H1 (cell line): ENCODE results near the gene DET1. TPM values are rescaled to one million over a fixed set of nuclear protein-coding genes. Genes with fewer than 3 reads are reported as not detected.
"Not testable (repeated sequence)": the region's sequence is repeated elsewhere in the genome, so short reads cannot be mapped to it uniquely, and the experiment has no call there.

Experiments used
- CTCF ChIA-PET: fragments of 300-600 bp; sonication (Branson Sonifier 250); formaldehyde crosslinking; loops from one replicate; lab custom pipeline; 2021; ENCODE audit not compliant: partially characterized antibody; lab: Charles Lee
- POLR2A ChIA-PET: fragments of 300-600 bp; sonication (Branson Sonifier 250); formaldehyde crosslinking; loops from one replicate; lab custom pipeline; 2021; ENCODE audit warnings: inconsistent platforms; ENCODE audit not compliant: partially characterized antibody; lab: Charles Lee
- DNase-seq, 2 experiments: peaks; one replicate each; pipeline versions ENCODE4 v3.0.0 to v3.0.0-alpha.2; 2010 to 2022; ENCODE audit warnings: low spot score in 2 of 2, low read depth in 1 of 2, mixed read lengths in 1 of 2
- FAIRE-seq: peaks from 2 replicates; lab custom pipeline; 2011; peaks lifted over from hg19 to GRCh38; lab: Jason Lieb, UNC
- H2AFZ ChIP-seq: 2 replicates; pipeline ENCODE4 v1.8.1; 2012; ENCODE audit warnings: low read length, inconsistent platforms
- H2AK5ac ChIP-seq: 2 replicates; pipeline ENCODE4 v1.6.1; 2013; ENCODE audit warnings: low read depth, low read length
- H2BK120ac ChIP-seq: replicated peaks from 2 replicates; pipeline ENCODE3; 2013; ENCODE audit warnings: low read depth, low read length, inconsistent platforms
- H2BK12ac ChIP-seq: 2 replicates; pipeline ENCODE4 v1.6.1; 2013; ENCODE audit warnings: low read depth, low read length
- H2BK15ac ChIP-seq: 2 replicates; pipeline ENCODE4 v1.6.1; 2013; ENCODE audit warnings: low read length
- H2BK20ac ChIP-seq: 2 replicates; pipeline ENCODE4 v1.6.1; 2013; ENCODE audit warnings: low read length
- H2BK5ac ChIP-seq: 2 replicates; pipeline ENCODE4 v1.6.1; 2013; ENCODE audit warnings: low read depth, low read length
- H3K14ac ChIP-seq: 2 replicates; pipeline ENCODE4 v1.6.1; 2013; ENCODE audit warnings: inconsistent platforms; ENCODE audit not compliant: insufficient read length
- H3K18ac ChIP-seq: 2 replicates; pipeline ENCODE4 v1.6.1; 2013; ENCODE audit warnings: low read length; ENCODE audit errors: extremely low read depth
- H3K23ac ChIP-seq: 2 replicates; pipeline ENCODE4 v1.6.1; 2013; ENCODE audit warnings: inconsistent platforms; ENCODE audit not compliant: insufficient read length
- H3K23me2 ChIP-seq: 2 replicates; pipeline ENCODE4 v1.6.1; 2013; ENCODE audit warnings: low read depth, low read length
- H3K27ac ChIP-seq: 2 replicates; pipeline ENCODE4 v1.6.1; 2011; ENCODE audit warnings: low read depth, low read length, inconsistent platforms
- H3K27me3 ChIP-seq, 4 experiments: replicated peaks in 1 of 4; 1 replicate in 1 of 4; 2 replicates in 3 of 4; pipeline versions ENCODE4 v1.6.1 to v1.8.1; 2011 to 2013; ENCODE audit warnings: low read length in 3 of 4, mild to moderate bottlenecking in 3 of 4, inconsistent platforms in 2 of 4, mixed read lengths in 2 of 4, moderate library complexity in 1 of 4; ENCODE audit not compliant: control insufficient read depth in 3 of 4, insufficient read depth in 3 of 4; ENCODE audit errors: extremely low read depth in 1 of 4
- H3K36me3 ChIP-seq, 4 experiments: 2 replicates each; pipeline versions ENCODE4 v1.6.1 to v1.8.1; 2011 to 2013; ENCODE audit warnings: mild to moderate bottlenecking in 4 of 4, low read length in 3 of 4, moderate library complexity in 2 of 4, control low read depth in 1 of 4, inconsistent platforms in 1 of 4; ENCODE audit not compliant: insufficient read depth in 4 of 4, control insufficient read depth in 2 of 4
- H3K4ac ChIP-seq: replicated peaks from 2 replicates; pipeline ENCODE3; 2013; ENCODE audit warnings: low read length, low read depth, mixed read lengths, inconsistent platforms; ENCODE audit not compliant: insufficient read length
- H3K4me1 ChIP-seq, 4 experiments: replicated peaks in 1 of 4; 1 replicate in 1 of 4; 2 replicates in 3 of 4; pipeline versions ENCODE4 v1.6.1 to v1.8.1; 2011 to 2013; ENCODE audit warnings: low read length in 3 of 4, inconsistent platforms in 2 of 4, mixed read lengths in 1 of 4; ENCODE audit not compliant: insufficient read depth in 4 of 4, control insufficient read depth in 3 of 4
- H3K4me2 ChIP-seq, 2 experiments: 2 replicates each; pipeline versions ENCODE4 v1.6.1 to v1.8.1; 2011 to 2013; ENCODE audit warnings: low read depth in 2 of 2, low read length in 2 of 2, control low read depth in 1 of 2, inconsistent platforms in 1 of 2, mild to moderate bottlenecking in 1 of 2; ENCODE audit not compliant: insufficient read depth in 1 of 2
- H3K4me3 ChIP-seq, 4 experiments: fragments of 200-600, 300-600 bp in 1 of 4; sonication (generic), shearing (Covaris generic), sonication (Bioruptor Twin) in 1 of 4; 2 replicates each; pipeline versions ENCODE4 v1.5.1 to v1.8.1; 2011 to 2016; ENCODE audit warnings: low read length in 4 of 4, low read depth in 3 of 4, control low read depth in 2 of 4, inconsistent platforms in 2 of 4, mild to moderate bottlenecking in 2 of 4, mixed read lengths in 1 of 4, moderate library complexity in 1 of 4; ENCODE audit not compliant: insufficient read depth in 2 of 4; ENCODE audit errors: extremely low read depth in 1 of 4
- H3K56ac ChIP-seq: replicated peaks from 2 replicates; pipeline ENCODE3; 2013; ENCODE audit warnings: low read depth, mild to moderate bottlenecking, mixed read lengths, low read length, inconsistent platforms; ENCODE audit not compliant: insufficient read length
- H3K79me1 ChIP-seq: 2 replicates; pipeline ENCODE4 v1.6.1; 2013; ENCODE audit warnings: low read depth, low read length, control low read depth
- H3K79me2 ChIP-seq, 2 experiments: 2 replicates each; pipeline versions ENCODE4 v1.6.1 to v1.8.1; 2012 to 2013; ENCODE audit warnings: low read length in 2 of 2, mild to moderate bottlenecking in 2 of 2, inconsistent platforms in 1 of 2; ENCODE audit not compliant: insufficient read depth in 2 of 2, control insufficient read depth in 1 of 2
- H3K9ac ChIP-seq, 4 experiments: replicated peaks in 1 of 4; 1 replicate in 1 of 4; 2 replicates in 3 of 4; pipeline versions ENCODE4 v1.6.1 to v1.8.1; 2011 to 2013; ENCODE audit warnings: low read depth in 3 of 4, low read length in 3 of 4, control low read depth in 2 of 4, mild to moderate bottlenecking in 2 of 4, moderate library complexity in 2 of 4, inconsistent platforms in 1 of 4; ENCODE audit errors: extremely low read depth in 1 of 4
- H3K9me3 ChIP-seq, 2 experiments: 2 replicates each; pipeline versions ENCODE4 v1.6.1 to v1.8.1; 2012 to 2013; ENCODE audit warnings: mild to moderate bottlenecking in 2 of 2, moderate library complexity in 2 of 2, control low read depth in 1 of 2, inconsistent platforms in 1 of 2, low read depth in 1 of 2, low read length in 1 of 2, mixed read lengths in 1 of 2; ENCODE audit not compliant: insufficient read depth in 2 of 2
- H4K20me1 ChIP-seq, 2 experiments: replicated peaks in 1 of 2; 2 replicates each; pipeline versions ENCODE3 to v1.8.1; 2011 to 2013; ENCODE audit warnings: inconsistent platforms in 2 of 2, low read length in 2 of 2, mild to moderate bottlenecking in 1 of 2; ENCODE audit not compliant: insufficient read depth in 2 of 2, control insufficient read depth in 1 of 2
- H4K5ac ChIP-seq: 2 replicates; pipeline ENCODE4 v1.6.1; 2013; ENCODE audit warnings: low read length, low read depth, mixed read lengths, inconsistent platforms; ENCODE audit not compliant: insufficient read length
- H4K8ac ChIP-seq: 2 replicates; pipeline ENCODE4 v1.8.0; 2013; ENCODE audit warnings: mild to moderate bottlenecking, moderate library complexity, low read length, inconsistent platforms; ENCODE audit not compliant: insufficient read depth; ENCODE audit errors: extremely low read depth
- H4K91ac ChIP-seq: replicated peaks from 2 replicates; pipeline ENCODE3; 2013; ENCODE audit warnings: low read length, mixed read lengths, inconsistent platforms; ENCODE audit not compliant: insufficient read length
- WGBS, 2 experiments: shearing (Covaris generic) in 1 of 2; methylation state at CpG; one replicate each; pipeline versions ENCODE4 v1.1.6 to v1.1.7; 2013 to 2015; ENCODE audit warnings: low lambda C conversion rate in 2 of 2, mixed read lengths in 2 of 2, inconsistent platforms in 1 of 2, low coverage in 1 of 2, missing lambda C conversion rate in 1 of 2; ENCODE audit not compliant: insufficient replicate concordance in 2 of 2, insufficient coverage in 1 of 2, insufficient read length in 1 of 2; ENCODE audit errors: extremely low coverage in 1 of 2, missing lambda C conversion rate in 1 of 2; 5-methylcytosine and 5-hydroxymethylcytosine counted together
- polyA plus RNA-seq, 7 experiments: library from polyadenylated mRNA; depleted of rRNA in 3 of 7; stranded (reverse) in 5 of 7; unstranded in 2 of 7; fragments of >200 nt in 5 of 7; fragments of 200-250 nt in 2 of 7; gene quantifications; 1 replicate in 5 of 7; 2 replicates in 1 of 7; 4 replicates in 1 of 7; pipeline versions ENCODE4 v1.2.1 to v1.2.3, GENCODE V29; 2011 to 2013; ENCODE audit warnings: missing spikeins in 2 of 7, mixed read lengths in 2 of 7
- total RNA-seq: library from RNA; stranded (reverse); fragmentation: NEBNext Ultra II Directional; extraction: Animal tissue kit (Norgen Biotek cat#: 25700); gene quantifications from 2 replicates; pipeline ENCODE4 v1.2.1, GENCODE V29; 2021

The DET1 gene
- total and polyA plus RNA-seq, 2 of the 8 experiments (the other 6 are each of a cell fraction or from before 2014, with no cell fraction given) = 5.4 to 8.5 TPM

DNA sequence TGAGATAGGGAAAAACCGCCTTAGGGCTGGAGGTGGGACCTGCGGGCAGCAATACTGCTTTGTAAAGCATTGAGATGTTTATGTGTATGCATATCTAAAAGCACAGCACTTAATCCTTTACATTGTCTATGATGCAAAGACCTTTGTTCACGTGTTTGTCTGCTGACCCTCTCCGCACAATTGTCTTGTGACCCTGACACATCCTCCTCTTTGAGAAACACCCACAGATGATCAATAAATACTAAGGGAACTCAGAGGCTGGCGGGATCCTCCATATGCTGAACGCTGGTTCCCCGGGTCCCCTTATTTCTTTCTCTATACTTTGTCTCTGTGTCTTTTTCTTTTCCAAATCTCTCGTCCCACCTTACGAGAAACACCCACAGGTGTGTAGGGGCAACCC, 5.4 kb downstream of the DET1 start:
- DNase-seq, H2AFZ ChIP-seq, H3K4me2 ChIP-seq, H2AK5ac ChIP-seq, H3K56ac ChIP-seq, H4K20me1 ChIP-seq, H3K23me2 ChIP-seq, FAIRE-seq, H3K9ac ChIP-seq, H2BK12ac ChIP-seq, H3K79me2 ChIP-seq, H3K14ac ChIP-seq, H3K4me1 ChIP-seq, H3K4me3 ChIP-seq, CTCF ChIA-PET, H2BK20ac ChIP-seq, H2BK15ac ChIP-seq, H3K36me3 ChIP-seq, H4K5ac ChIP-seq, H3K27ac ChIP-seq, H4K91ac ChIP-seq, H3K4ac ChIP-seq, H3K18ac ChIP-seq, H3K79me1 ChIP-seq, H2BK120ac ChIP-seq, H3K27me3 ChIP-seq, H3K23ac ChIP-seq, H4K8ac ChIP-seq, H3K9me3 ChIP-seq, POLR2A ChIA-PET: not testable (repeated sequence)
- H2BK5ac ChIP-seq = 0 out of 2 replicates have a peak overlapping the region, but pooled peaks have one; percentile 85
- WGBS, 2 experiments = 73% methylated on average over 5 of the region's 9 CpGs; no CpG with 5 or more reads in 1 of the 2 experiments

DNA sequence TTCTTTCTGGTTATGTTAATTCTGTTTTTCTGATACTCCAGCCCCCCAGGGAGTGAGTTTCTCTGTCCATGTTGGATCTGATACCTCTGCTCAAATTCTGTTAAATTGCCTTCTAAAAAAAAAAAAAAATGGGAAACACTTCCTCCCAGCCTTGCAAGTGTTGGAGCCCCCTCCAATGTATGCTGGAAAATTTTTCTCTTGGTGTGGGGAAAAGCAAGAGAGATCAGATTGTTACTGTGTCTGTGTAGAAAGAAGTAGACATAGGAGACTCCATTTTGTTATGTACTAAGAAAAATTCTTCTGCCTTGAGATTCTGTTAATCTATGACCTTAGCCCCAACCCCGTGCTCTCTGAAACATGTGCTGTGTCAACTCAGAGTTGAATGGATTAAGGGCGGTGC, 6.1 kb downstream of the DET1 start:
- not testable (repeated sequence) for H4K91ac ChIP-seq, H3K27ac ChIP-seq, H3K4me2 ChIP-seq, H4K8ac ChIP-seq, H3K56ac ChIP-seq, DNase-seq, H4K5ac ChIP-seq, H2BK20ac ChIP-seq, H3K79me2 ChIP-seq, H3K36me3 ChIP-seq, H2AK5ac ChIP-seq, H3K23ac ChIP-seq, FAIRE-seq, H3K79me1 ChIP-seq, H3K18ac ChIP-seq, H2BK15ac ChIP-seq, H3K23me2 ChIP-seq, H2AFZ ChIP-seq, H3K4me1 ChIP-seq, H3K9me3 ChIP-seq, H2BK120ac ChIP-seq, H3K4ac ChIP-seq, H3K14ac ChIP-seq, H2BK5ac ChIP-seq, H3K9ac ChIP-seq, H4K20me1 ChIP-seq, H2BK12ac ChIP-seq, H3K4me3 ChIP-seq, H3K27me3 ChIP-seq
- ChIA-PET CTCF (interaction anchor here (0.7 to 0.8 kb wide), 3 partner anchors 53 to 66 kb away, joined by 3 read pairs; no protein-coding TSS in a partner anchor), POLR2A (interaction anchor here (1.0 kb wide), 1 partner anchor 10 kb away, joined by 4 read pairs; no protein-coding TSS in a partner anchor)
- WGBS, 2 experiments = 78% methylated on average over 2 of the region's 2 CpGs; no CpG with 5 or more reads in 1 of the 2 experiments
